HG02870 (cell line): ENCODE data around the gene SRGAP2C.
"Not testable (repeated sequence)": the region's sequence is repeated elsewhere in the genome, so short reads cannot be mapped to it uniquely, and the experiment has no call there.

ENCODE experiments used
- ATAC-seq: cut with Tn5 transposase; IDR thresholded peaks from one replicate; pipeline ENCODE4 v1.9.1; 2021; ENCODE audit warnings: mild to moderate bottlenecking, moderate library complexity; ENCODE audit not compliant: unreplicated experiment

The SRGAP2C gene

GRCh38 chr1:121413821-121414220, 229.0 kb downstream of the SRGAP2C start:
- ATAC-seq: no peak

- no peak for ATAC-seq
Measured at GRCh38 chr1:121414905-121415304, 230.1 kb downstream of the SRGAP2C start.

GRCh38 chr1:121417325-121417923, 232.6 kb downstream of the SRGAP2C start:
- ATAC-seq: no peak

- ATAC-seq: no peak
Measured at GRCh38 chr1:121418369-121419049, 233.7 kb downstream of the SRGAP2C start.

GRCh38 chr1:121419050-121419615, 234.4 kb downstream of the SRGAP2C start:
- ATAC-seq: not testable (repeated sequence)

- not testable (repeated sequence) for ATAC-seq
Measured at GRCh38 chr1:121421490-121421889, 236.7 kb downstream of the SRGAP2C start.

GRCh38 chr1:121423956-121424355, 239.2 kb downstream of the SRGAP2C start:
- ATAC-seq: not testable (repeated sequence)

- not testable (repeated sequence) for ATAC-seq
Measured at GRCh38 chr1:121433517-121433916, 248.7 kb downstream of the SRGAP2C start.

- not testable (repeated sequence) for ATAC-seq
Measured at GRCh38 chr1:121438862-121439261, 254.1 kb downstream of the SRGAP2C start.

GRCh38 chr1:121440993-121441392, 256.2 kb downstream of the SRGAP2C start:
- no peak for ATAC-seq
